ENCODE data around the gene ECT2L. TPM values are rescaled to one million over a fixed set of nuclear protein-coding genes. Genes with fewer than 3 reads are reported as not detected.
A peak's percentile ranks its signal among the peaks of the same experiment; 100 is the strongest.

ECT2L gene
- total RNA-seq, 1 experiment from 2014 or later, result not detected

GRCh38 chr6:138809677-138810076 is 13.8 kb downstream of the ECT2L start:
- no peaks in the 10 kb centered on the region for H4K20me1 ChIP-seq (ENCODE audit: insufficient read depth)
- no TSS peak for BruUV-seq (replicated peaks)
- intact Hi-C loops (cut with micrococcal nuclease; ENCODE audit: unreplicated experiment), result loop anchor here (10.0 kb wide), 1 partner anchor 115 kb away; no protein-coding TSS in a partner anchor
- no peak overlapping the region for H3K27ac ChIP-seq
- no peak overlapping the region for H3K4me2 ChIP-seq
- no peak for DNase-seq
- H3K79me2 ChIP-seq (ENCODE audit: low read depth), result no peaks in the 10 kb centered on the region
- no peaks in the 10 kb centered on the region for H3K4me1 ChIP-seq (replicated peaks; ENCODE audit: insufficient read depth)
- H3F3A ChIP-seq (ENCODE audit: insufficient read depth, low read depth), result no peaks in the 10 kb centered on the region
- no peaks in the 10 kb centered on the region for H3K36me3 ChIP-seq (ENCODE audit: low read depth)
- TF ChIP-seq CTCF (conservative IDR thresholded peaks at IDR 0.05) (no peak), EZH2 (IDR thresholded peaks at IDR 0.05; ENCODE audit: low read depth) (no peak)
- H3K4me3 ChIP-seq, result no peak overlapping the region
- POLR2A ChIA-PET (ENCODE audit: unreplicated experiment), result no interaction called here
- H3K27me3 ChIP-seq (ENCODE audit: insufficient read depth, low read depth), result no peaks in the 10 kb centered on the region
- CTCF ChIA-PET, result interaction anchor here (0.5 kb wide), 1 partner anchor 42 kb away, joined by 5 read pairs; no protein-coding TSS in a partner anchor
- H3K9me2 ChIP-seq (ENCODE audit: insufficient read depth), result no peaks in the 10 kb centered on the region
- peaks cover 5% of the 10 kb centered on the region for H3K9me3 ChIP-seq (ENCODE audit: insufficient read depth, low read depth)
- H2AFZ ChIP-seq, result no peak overlapping the region

GRCh38 chr6:138811866-138812265 is 16.0 kb downstream of the ECT2L start:
- intact Hi-C loops (cut with micrococcal nuclease; ENCODE audit: unreplicated experiment), result loop anchor here (10.0 kb wide), 1 partner anchor 113 kb away; no protein-coding TSS in a partner anchor
- Histone ChIP-seq H3K9me3 (ENCODE audit: insufficient read depth, low read depth) (peaks cover 5% of the 10 kb centered on the region), H4K20me1 (ENCODE audit: insufficient read depth) (no peaks in the 10 kb centered on the region), H3K4me1 (replicated peaks; ENCODE audit: insufficient read depth) (peaks cover 7% of the 10 kb centered on the region), H3K9me2 (ENCODE audit: insufficient read depth) (no peaks in the 10 kb centered on the region), H3K4me3 (no peak overlapping the region), H2AFZ (peak overlapping the region; percentile 35; the same call in 1 of the 2 replicates), H3K4me2 (no peak overlapping the region), H3K27ac (no peak overlapping the region), H3K27me3 (ENCODE audit: insufficient read depth, low read depth) (no peaks in the 10 kb centered on the region), H3F3A (ENCODE audit: insufficient read depth, low read depth) (peaks cover 3% of the 10 kb centered on the region; the same call in 1 of the 2 replicates), H3K36me3 (ENCODE audit: low read depth) (no peaks in the 10 kb centered on the region), H3K79me2 (ENCODE audit: low read depth) (no peaks in the 10 kb centered on the region)
- no peak for DNase-seq
- no TSS peak for BruUV-seq (replicated peaks)
- POLR2A ChIA-PET (ENCODE audit: unreplicated experiment), result no interaction called here
- CTCF ChIA-PET, result no interaction called here
- TF ChIP-seq EZH2 (IDR thresholded peaks at IDR 0.05; ENCODE audit: low read depth) (no peak), CTCF (conservative IDR thresholded peaks at IDR 0.05) (no peak)

GRCh38 chr6:138814179-138814834 is 18.4 kb downstream of the ECT2L start:
- H3K27ac ChIP-seq, result no peak overlapping the region
- no peak for DNase-seq
- CTCF ChIA-PET, result no interaction called here

More at GRCh38 chr6:138814179-138814834, 18.4 kb downstream of the ECT2L start:
- POLR2A ChIA-PET (ENCODE audit: unreplicated experiment), result no interaction called here
- Histone ChIP-seq H3K36me3 (ENCODE audit: low read depth) (no peaks in the 10 kb centered on the region), H3F3A (ENCODE audit: insufficient read depth, low read depth) (peaks cover 24% of the 10 kb centered on the region), H4K20me1 (ENCODE audit: insufficient read depth) (no peaks in the 10 kb centered on the region), H3K79me2 (ENCODE audit: low read depth) (no peaks in the 10 kb centered on the region), H3K9me2 (ENCODE audit: insufficient read depth) (no peaks in the 10 kb centered on the region), H3K4me1 (replicated peaks; ENCODE audit: insufficient read depth) (peaks cover 30% of the 10 kb centered on the region), H3K9me3 (ENCODE audit: insufficient read depth, low read depth) (peaks cover 5% of the 10 kb centered on the region), H3K27me3 (ENCODE audit: insufficient read depth, low read depth) (no peaks in the 10 kb centered on the region), H3K4me2 (no peak overlapping the region), H3K4me3 (no peak overlapping the region), H2AFZ (no peak overlapping the region)
- TF ChIP-seq CTCF (conservative IDR thresholded peaks at IDR 0.05) (no peak), EZH2 (IDR thresholded peaks at IDR 0.05; ENCODE audit: low read depth) (no peak)
- intact Hi-C loops (cut with micrococcal nuclease; ENCODE audit: unreplicated experiment), result loop anchor here (1.0 to 10.0 kb wide), 2 partner anchors 110 to 405 kb away; no protein-coding TSS in a partner anchor
- BruUV-seq (replicated peaks), result no TSS peak

All from PC-9 (cell line).